Uterus (tissue), 4 donors: ENCODE results near the gene MRPL37. TPM values are rescaled to one million over a fixed set of nuclear protein-coding genes. Genes with fewer than 3 reads are reported as not detected.

Source experiments
- DNase-seq, 2 donors: peaks; one replicate each; pipeline ENCODE4 v3.0.0-alpha.2; 2019 to 2020
- H3K27ac ChIP-seq, 2 donors: fragments of 200-600 bp; sonication (generic); 1 replicate in 1 of 2; 2 replicates in 1 of 2; pipeline ENCODE4 v1.5.1; 2016 to 2018
- H3K27me3 ChIP-seq, 2 donors: fragments of 200-600 bp; sonication (generic); one replicate each; pipeline ENCODE4 v1.5.1; 2018 to 2019; ENCODE audit warnings: control low read depth in 1 of 2
- H3K36me3 ChIP-seq, 2 donors: fragments of 200-600 bp; sonication (generic); one replicate each; pipeline ENCODE4 v1.5.1; 2019; ENCODE audit warnings: control low read depth in 1 of 2
- H3K4me1 ChIP-seq, 2 donors: fragments of 200-600 bp; sonication (generic); one replicate each; pipeline ENCODE4 v1.5.1; 2018 to 2019; ENCODE audit warnings: control low read depth in 1 of 2
- H3K4me3 ChIP-seq, 2 donors: fragments of 200-600 bp; sonication (generic); 1 replicate in 1 of 2; 2 replicates in 1 of 2; pipeline ENCODE4 v1.5.1; 2018 to 2019; ENCODE audit warnings: mild to moderate bottlenecking in 1 of 2
- H3K9me3 ChIP-seq, 2 donors: fragments of 200-600 bp; sonication (generic); one replicate each; pipeline ENCODE4 v1.5.1; 2019; ENCODE audit warnings: control low read depth in 1 of 2
- POLR2A ChIP-seq, 2 donors: fragments of 450-650 bp; IDR thresholded peaks; one replicate each; pipeline ENCODE4 v1.6.1; 2016; ENCODE audit warnings: antibody characterized with exemption in 2 of 2, mild to moderate bottlenecking in 1 of 2, moderate library complexity in 1 of 2
- intact Hi-C: fragments of 100-400 bp; cut with DNase I; formaldehyde crosslinking; loops from one replicate; pipeline ENCODE4 v1.15.1; 2023; ENCODE audit warnings: low total_unique reads
- total RNA-seq, 4 donors: library from RNA; depleted of rRNA in 3 of 4; stranded (reverse); fragments of >200 nt in 3 of 4; gene quantifications; one replicate each; pipeline versions ENCODE4 v1.1.0 to v1.2.4, GENCODE V29; 2014 to 2023
- TF ChIP-seq, protein P1 (sequence below), 4 experiments: fragments of 200-600 bp in 2 of 4; fragments of 450-650 bp in 2 of 4; sonication (generic) in 2 of 4; IDR thresholded peaks; one replicate each; pipeline ENCODE4 v1.5.1; 2016 to 2019; ENCODE audit warnings: antibody characterized with exemption in 4 of 4, mild to moderate bottlenecking in 2 of 4, moderate library complexity in 1 of 4
- donor health status: DM: yes; HTN: yes; CAD: no.

The MRPL37 gene
- total RNA-seq, 4 donors from 2014 or later, result 4.4 to 52.9 (median 39.0) TPM

DNA sequence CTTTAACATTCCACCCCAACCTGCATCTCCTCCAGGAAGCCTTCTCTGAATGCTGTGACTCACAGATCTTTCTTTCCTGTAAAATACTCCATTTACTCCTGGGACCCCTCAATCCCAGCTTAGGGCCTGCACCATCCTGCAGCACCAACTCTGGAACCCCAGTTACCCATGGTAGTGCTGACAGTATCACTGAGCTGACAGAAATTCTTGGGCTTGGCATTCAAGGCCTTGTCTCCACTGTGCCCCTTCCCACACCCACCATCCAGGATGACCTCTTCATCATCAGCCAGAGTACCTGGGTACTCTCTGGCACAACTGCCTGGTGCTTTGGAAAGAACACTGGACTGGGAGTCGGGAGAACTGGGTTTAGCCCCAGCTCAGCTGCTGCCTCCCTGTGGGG, 8.4 kb upstream of the MRPL37 start:
- DNase-seq, result no peak
- Histone ChIP-seq H3K36me3 (no peaks in the 10 kb centered on the region), H3K27ac (no peak overlapping the region), H3K4me3 (no peak overlapping the region), H3K4me1 (no peaks in the 10 kb centered on the region), H3K9me3 (no peaks in the 10 kb centered on the region), H3K27me3 (no peaks in the 10 kb centered on the region)
- no peak for TF ChIP-seq POLR2A (IDR thresholded peaks at IDR 0.05)
- TF ChIP-seq, protein P1, sequence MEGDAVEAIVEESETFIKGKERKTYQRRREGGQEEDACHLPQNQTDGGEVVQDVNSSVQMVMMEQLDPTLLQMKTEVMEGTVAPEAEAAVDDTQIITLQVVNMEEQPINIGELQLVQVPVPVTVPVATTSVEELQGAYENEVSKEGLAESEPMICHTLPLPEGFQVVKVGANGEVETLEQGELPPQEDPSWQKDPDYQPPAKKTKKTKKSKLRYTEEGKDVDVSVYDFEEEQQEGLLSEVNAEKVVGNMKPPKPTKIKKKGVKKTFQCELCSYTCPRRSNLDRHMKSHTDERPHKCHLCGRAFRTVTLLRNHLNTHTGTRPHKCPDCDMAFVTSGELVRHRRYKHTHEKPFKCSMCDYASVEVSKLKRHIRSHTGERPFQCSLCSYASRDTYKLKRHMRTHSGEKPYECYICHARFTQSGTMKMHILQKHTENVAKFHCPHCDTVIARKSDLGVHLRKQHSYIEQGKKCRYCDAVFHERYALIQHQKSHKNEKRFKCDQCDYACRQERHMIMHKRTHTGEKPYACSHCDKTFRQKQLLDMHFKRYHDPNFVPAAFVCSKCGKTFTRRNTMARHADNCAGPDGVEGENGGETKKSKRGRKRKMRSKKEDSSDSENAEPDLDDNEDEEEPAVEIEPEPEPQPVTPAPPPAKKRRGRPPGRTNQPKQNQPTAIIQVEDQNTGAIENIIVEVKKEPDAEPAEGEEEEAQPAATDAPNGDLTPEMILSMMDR (IDR thresholded peaks at IDR 0.05), result no peak
- intact Hi-C loops, result loop anchor here (10.0 kb wide), 1 partner anchor 303 kb away; no protein-coding TSS in a partner anchor

DNA sequence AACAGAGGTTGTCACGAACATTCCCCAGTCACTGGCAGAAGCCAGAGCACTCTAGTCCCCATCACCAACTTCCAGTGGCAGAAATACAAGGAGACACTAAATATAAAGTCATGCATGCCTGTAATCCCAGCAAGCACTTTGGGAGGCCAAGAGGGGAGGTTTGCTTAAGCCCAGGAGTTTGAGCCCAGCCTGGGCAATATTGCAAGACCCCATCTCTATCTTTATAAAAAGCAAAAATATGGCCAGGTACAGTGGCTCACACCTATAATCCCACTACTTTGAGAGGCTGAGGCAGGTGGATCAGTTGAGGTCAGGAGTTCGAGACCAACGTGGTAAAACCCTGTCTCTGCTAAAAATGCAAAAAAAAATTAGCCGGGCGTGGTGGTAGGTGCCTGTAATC, 6.5 kb upstream of the MRPL37 start:
- Histone ChIP-seq H3K27ac (no peak overlapping the region), H3K4me1 (no peaks in the 10 kb centered on the region), H3K9me3 (no peaks in the 10 kb centered on the region), H3K36me3 (no peaks in the 10 kb centered on the region), H3K4me3 (no peak overlapping the region), H3K27me3 (no peaks in the 10 kb centered on the region)
- intact Hi-C loops, result loop anchor here (10.0 kb wide), 1 partner anchor 301 kb away; no protein-coding TSS in a partner anchor
- TF ChIP-seq, protein P1 (IDR thresholded peaks at IDR 0.05), result no peak
- no peak for TF ChIP-seq POLR2A (IDR thresholded peaks at IDR 0.05)
- no peak for DNase-seq

DNA sequence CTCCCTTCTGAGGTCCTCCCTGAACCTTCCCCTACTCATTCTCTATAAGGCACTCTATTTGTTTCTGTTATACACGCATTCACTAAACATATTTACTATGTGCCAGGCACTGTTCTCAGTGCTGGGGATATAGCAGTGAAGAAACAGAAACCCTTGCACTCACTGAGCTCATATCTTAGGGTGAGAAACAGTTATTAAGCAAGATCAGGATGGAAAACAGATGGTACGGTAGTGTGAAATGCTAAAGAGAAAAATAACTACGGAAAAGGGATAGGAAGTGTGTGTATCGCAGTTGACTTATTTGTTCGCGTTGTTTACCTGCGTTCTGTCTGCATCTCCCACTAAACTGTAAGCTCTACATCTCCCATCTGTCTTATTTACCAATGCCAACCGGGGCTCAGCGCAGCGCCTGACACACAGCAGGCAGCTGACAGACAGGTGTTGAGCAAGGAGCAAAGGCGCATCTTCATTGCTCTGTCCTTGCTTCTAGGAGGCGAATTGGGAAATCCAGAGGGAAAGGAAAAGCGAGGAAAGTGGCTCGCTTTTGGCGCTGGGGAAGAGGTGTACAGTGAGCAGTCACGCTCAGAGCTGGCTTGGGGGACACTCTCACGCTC, 709 bp upstream of the MRPL37 start:
- Histone ChIP-seq H3K4me3 (peak overlapping the region; percentile 86 to 89), H3K27me3 (no peaks in the 10 kb centered on the region), H3K36me3 (no peaks in the 10 kb centered on the region), H3K4me1 (no peaks in the 10 kb centered on the region), H3K9me3 (no peaks in the 10 kb centered on the region), H3K27ac (peak overlapping the region; percentile 73 to 83)
- intact Hi-C loops, result loop anchor here (10.0 kb wide), 1 partner anchor 296 kb away; no protein-coding TSS in a partner anchor
- DNase-seq, result no peak
- TF ChIP-seq POLR2A (IDR thresholded peaks at IDR 0.05), result no peak
- TF ChIP-seq, protein P1 (IDR thresholded peaks at IDR 0.05), result no peak

DNA sequence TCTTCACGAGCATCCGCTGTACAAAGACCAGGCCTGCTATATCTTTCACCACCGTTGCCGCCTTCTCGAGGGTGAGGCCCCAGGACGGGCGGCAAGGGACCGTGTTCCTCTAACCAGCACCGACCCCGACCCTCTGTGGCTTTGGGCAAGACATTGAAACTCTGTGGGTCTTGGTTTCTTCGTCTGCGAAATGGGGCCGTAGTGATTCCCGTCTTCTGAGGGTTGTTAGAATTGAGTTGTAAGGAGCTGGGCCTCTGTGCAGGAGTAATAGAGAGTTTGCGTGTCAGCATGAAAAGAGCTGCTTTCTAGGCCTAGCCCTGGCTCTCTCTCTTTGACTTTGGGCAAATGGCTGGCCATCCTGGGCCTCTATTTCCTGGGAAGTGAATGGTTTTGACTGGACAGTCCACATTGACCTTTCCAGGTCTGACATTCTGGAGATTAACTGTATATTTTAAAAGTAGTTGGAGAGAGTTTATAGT, 591 bp downstream of the MRPL37 start:
- Histone ChIP-seq H3K4me1 (no peaks in the 10 kb centered on the region), H3K4me3 (peak overlapping the region; percentile 86 to 89), H3K36me3 (no peaks in the 10 kb centered on the region), H3K27me3 (no peaks in the 10 kb centered on the region), H3K27ac (peak overlapping the region; percentile 73 to 83), H3K9me3 (no peaks in the 10 kb centered on the region)
- DNase-seq, result no peak
- TF ChIP-seq, protein P1 (IDR thresholded peaks at IDR 0.05), result no peak
- no peak for TF ChIP-seq POLR2A (IDR thresholded peaks at IDR 0.05)
- intact Hi-C loops, result no loop called here

DNA sequence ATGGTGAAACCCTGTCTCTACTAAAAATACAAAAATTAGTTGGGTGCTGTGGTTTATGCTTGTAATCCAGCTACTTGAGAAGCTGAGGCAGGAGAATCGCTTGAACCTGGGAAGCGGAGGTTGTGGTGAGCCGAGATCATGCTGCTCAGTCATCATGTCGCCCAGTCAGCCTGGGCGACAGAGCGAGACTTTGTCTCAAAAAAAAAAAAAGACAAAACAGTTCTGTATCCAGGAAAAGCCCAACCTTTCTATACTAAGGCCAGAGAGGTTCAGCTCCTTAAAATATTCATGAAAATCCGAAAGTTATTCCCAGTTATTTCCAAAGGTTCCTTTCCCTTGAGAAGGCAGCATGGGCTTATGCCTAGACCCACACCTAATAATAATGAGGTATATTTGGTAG, 4.2 kb downstream of the MRPL37 start:
- no peaks in the 10 kb centered on the region for H3K36me3 ChIP-seq
- H3K9me3 ChIP-seq, result no peaks in the 10 kb centered on the region
- no peaks in the 10 kb centered on the region for H3K27me3 ChIP-seq
- H3K4me3 ChIP-seq, result no peak overlapping the region
- DNase-seq, result no peak
- no peak for TF ChIP-seq POLR2A (IDR thresholded peaks at IDR 0.05)
- TF ChIP-seq, protein P1 (IDR thresholded peaks at IDR 0.05), result no peak
- H3K4me1 ChIP-seq, result no peaks in the 10 kb centered on the region
- H3K27ac ChIP-seq, result no peak overlapping the region
- intact Hi-C loops, result no loop called here
